ENCODE data around the gene CCDC38. TPM values are rescaled to one million over a fixed set of nuclear protein-coding genes. Genes with fewer than 3 reads are reported as not detected.
A peak's percentile ranks its signal among the peaks of the same experiment; 100 is the strongest.

Gene CCDC38
- total and polyA plus RNA-seq, 10 of the 15 experiments (the other 5 are each of a cell fraction or from before 2014, with no cell fraction given) = 0.04 to 0.05 TPM; not detected in 8

DNA sequence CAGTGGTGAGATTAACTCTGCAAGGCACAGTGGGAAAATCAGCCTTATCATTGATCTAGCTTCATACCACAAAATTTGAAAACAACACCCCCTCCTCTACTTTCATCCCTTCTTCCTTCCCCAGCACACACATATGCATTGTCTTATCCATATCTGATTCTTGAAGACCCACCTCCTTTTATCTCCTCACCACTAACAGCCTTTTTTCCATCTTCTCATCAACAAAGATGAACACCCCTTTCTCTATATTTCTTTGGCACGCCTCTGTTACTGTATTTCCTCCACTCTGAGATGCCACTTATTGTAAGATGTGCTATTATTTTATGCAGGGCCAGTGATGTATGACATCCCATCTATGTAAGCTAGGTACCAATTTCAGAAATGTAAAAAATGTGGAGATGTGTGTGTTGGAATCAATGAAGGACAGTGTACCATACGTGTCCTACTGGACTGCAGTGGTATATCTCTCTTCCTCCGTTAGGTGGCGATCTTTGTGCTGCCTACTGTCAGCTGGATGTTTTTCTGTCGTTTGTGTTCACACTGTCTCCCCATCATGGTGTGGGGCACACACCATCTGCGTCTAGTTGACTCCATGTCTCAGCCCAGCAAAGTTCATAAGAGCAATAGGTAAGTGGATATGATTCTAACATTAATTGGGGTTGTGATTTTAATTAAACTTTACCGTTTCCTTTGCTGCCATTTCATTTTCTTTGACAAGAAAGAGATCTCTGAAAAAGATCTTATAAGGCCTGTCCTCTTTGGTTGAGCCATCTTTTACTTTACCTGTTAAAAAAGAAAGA, 24.0 kb downstream of the CCDC38 start (continued):
- TF ChIP-seq, protein P1, sequence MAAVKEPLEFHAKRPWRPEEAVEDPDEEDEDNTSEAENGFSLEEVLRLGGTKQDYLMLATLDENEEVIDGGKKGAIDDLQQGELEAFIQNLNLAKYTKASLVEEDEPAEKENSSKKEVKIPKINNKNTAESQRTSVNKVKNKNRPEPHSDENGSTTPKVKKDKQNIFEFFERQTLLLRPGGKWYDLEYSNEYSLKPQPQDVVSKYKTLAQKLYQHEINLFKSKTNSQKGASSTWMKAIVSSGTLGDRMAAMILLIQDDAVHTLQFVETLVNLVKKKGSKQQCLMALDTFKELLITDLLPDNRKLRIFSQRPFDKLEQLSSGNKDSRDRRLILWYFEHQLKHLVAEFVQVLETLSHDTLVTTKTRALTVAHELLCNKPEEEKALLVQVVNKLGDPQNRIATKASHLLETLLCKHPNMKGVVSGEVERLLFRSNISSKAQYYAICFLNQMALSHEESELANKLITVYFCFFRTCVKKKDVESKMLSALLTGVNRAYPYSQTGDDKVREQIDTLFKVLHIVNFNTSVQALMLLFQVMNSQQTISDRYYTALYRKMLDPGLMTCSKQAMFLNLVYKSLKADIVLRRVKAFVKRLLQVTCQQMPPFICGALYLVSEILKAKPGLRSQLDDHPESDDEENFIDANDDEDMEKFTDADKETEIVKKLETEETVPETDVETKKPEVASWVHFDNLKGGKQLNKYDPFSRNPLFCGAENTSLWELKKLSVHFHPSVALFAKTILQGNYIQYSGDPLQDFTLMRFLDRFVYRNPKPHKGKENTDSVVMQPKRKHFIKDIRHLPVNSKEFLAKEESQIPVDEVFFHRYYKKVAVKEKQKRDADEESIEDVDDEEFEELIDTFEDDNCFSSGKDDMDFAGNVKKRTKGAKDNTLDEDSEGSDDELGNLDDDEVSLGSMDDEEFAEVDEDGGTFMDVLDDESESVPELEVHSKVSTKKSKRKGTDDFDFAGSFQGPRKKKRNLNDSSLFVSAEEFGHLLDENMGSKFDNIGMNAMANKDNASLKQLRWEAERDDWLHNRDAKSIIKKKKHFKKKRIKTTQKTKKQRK (IDR thresholded peaks at IDR 0.05; ENCODE audit: low read depth, low read length) = no peak
- TF ChIP-seq IKZF1 (conservative IDR thresholded peaks at IDR 0.05) (no peak), SIN3A (IDR thresholded peaks at IDR 0.05; ENCODE audit: low read depth, low read length) (no peak), POLR2AphosphoS2 (IDR thresholded peaks at IDR 0.05; ENCODE audit: low read depth, low read length) (no peak), NBN (IDR thresholded peaks at IDR 0.05) (no peak), ZNF207 (IDR thresholded peaks at IDR 0.05; ENCODE audit: borderline replicate concordance) (no peak), GABPA (IDR thresholded peaks at IDR 0.05; ENCODE audit: low read depth) (no peak), NRF1 (conservative IDR thresholded peaks at IDR 0.05; ENCODE audit: low read depth, low read length) (no peak), SREBF1 (IDR thresholded peaks at IDR 0.05; ENCODE audit: low read length) (no peak), RB1 (IDR thresholded peaks at IDR 0.05; ENCODE audit: borderline replicate concordance) (no peak), WRNIP1 (IDR thresholded peaks at IDR 0.05; ENCODE audit: borderline replicate concordance, low read depth, low read length) (0 out of 2 replicates have a peak, but pooled peaks have one; percentile 39), POU2F2 (IDR thresholded peaks at IDR 0.05; ENCODE audit: borderline replicate concordance, low read depth, low read length) (no peak)
- TF ChIP-seq, protein P2, sequence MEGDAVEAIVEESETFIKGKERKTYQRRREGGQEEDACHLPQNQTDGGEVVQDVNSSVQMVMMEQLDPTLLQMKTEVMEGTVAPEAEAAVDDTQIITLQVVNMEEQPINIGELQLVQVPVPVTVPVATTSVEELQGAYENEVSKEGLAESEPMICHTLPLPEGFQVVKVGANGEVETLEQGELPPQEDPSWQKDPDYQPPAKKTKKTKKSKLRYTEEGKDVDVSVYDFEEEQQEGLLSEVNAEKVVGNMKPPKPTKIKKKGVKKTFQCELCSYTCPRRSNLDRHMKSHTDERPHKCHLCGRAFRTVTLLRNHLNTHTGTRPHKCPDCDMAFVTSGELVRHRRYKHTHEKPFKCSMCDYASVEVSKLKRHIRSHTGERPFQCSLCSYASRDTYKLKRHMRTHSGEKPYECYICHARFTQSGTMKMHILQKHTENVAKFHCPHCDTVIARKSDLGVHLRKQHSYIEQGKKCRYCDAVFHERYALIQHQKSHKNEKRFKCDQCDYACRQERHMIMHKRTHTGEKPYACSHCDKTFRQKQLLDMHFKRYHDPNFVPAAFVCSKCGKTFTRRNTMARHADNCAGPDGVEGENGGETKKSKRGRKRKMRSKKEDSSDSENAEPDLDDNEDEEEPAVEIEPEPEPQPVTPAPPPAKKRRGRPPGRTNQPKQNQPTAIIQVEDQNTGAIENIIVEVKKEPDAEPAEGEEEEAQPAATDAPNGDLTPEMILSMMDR (IDR thresholded peaks at IDR 0.05 in 2 of 3, conservative IDR thresholded peaks at IDR 0.05 in 1 of 3; ENCODE audit: control insufficient read depth in 2 of 3, extremely low read depth in 1 of 3, insufficient read depth in 1 of 3, low read depth in 3 of 3, low read length in 3 of 3) = peak; percentile 77 to 84 (median 80)

Measured in GM12878 (cell line).